NB4 (cell line): ENCODE results near the gene FAM98B.

ENCODE experiments used
- POLR2A ChIP-seq: IDR thresholded peaks from 2 replicates; pipeline ENCODE4 v1.6.1; 2011; ENCODE audit warnings: mild to moderate bottlenecking; ENCODE audit not compliant: insufficient read length; ENCODE audit errors: extremely low read depth
- TF ChIP-seq, protein P1 (sequence below): IDR thresholded peaks from one replicate; pipeline ENCODE4 v1.5.1; 2012; ENCODE audit warnings: low read depth, low read length

DNA sequence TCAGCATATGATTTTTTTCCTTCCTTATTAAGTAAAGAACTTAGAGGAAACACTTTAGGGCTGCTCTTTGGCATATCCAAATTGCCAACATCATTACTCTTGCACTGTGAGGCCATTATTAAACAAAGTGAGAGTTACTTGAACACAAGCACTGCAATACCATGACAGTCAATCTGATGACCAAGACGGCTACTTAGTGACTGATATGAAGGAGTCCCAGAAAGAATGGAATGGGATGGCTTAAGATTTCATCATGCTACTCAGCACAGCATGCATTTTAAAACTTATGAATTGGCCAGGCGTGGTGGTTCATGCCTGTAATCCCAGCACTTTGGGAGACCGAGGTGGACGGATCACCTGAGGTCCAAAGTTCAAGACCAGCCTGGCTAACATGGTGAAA lies 55.2 kb downstream of the FAM98B start:
- TF ChIP-seq, protein P1, sequence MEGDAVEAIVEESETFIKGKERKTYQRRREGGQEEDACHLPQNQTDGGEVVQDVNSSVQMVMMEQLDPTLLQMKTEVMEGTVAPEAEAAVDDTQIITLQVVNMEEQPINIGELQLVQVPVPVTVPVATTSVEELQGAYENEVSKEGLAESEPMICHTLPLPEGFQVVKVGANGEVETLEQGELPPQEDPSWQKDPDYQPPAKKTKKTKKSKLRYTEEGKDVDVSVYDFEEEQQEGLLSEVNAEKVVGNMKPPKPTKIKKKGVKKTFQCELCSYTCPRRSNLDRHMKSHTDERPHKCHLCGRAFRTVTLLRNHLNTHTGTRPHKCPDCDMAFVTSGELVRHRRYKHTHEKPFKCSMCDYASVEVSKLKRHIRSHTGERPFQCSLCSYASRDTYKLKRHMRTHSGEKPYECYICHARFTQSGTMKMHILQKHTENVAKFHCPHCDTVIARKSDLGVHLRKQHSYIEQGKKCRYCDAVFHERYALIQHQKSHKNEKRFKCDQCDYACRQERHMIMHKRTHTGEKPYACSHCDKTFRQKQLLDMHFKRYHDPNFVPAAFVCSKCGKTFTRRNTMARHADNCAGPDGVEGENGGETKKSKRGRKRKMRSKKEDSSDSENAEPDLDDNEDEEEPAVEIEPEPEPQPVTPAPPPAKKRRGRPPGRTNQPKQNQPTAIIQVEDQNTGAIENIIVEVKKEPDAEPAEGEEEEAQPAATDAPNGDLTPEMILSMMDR: no peak
- no peak for TF ChIP-seq POLR2A
